ENCODE measurements around the gene OR11A1.
"Not testable (repeated sequence)": the region's sequence is repeated elsewhere in the genome, so short reads cannot be mapped to it uniquely, and the experiment has no call there.

The OR11A1 gene

DNA sequence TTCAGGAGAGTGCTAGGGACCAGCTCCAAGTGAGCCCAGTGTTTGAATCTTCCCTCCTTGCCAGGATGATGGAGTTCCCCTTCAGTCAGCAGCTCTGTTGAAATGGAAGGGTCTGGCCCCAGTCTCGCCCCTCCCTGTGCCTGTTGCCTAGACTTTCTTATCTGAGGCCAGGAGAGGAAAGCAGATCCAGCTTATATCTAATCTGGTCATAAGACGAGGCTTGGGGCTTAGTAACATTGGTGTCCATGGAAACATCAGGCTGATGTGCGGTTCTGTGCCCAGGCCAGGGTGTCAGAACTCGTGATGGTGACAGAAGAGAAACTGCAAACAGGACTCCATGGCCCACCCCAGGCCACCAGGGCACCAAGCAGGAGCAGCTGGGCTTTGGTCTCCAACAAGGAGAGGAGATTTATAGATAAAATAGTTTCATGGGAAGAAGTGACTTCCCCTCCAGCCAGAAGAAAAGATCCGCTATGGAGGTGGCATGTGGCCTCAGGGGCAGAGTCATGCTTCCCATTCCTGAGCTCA is 21.1 kb upstream of the OR11A1 start:
- no peak for DNase-seq

GRCh38 chr6:29474996-29475395 is 18.1 kb upstream of the OR11A1 start:
- DNase-seq, result no peak

- DNase-seq, result no peak
Observed at GRCh38 chr6:29466241-29466640, 9.4 kb upstream of the OR11A1 start.

DNA sequence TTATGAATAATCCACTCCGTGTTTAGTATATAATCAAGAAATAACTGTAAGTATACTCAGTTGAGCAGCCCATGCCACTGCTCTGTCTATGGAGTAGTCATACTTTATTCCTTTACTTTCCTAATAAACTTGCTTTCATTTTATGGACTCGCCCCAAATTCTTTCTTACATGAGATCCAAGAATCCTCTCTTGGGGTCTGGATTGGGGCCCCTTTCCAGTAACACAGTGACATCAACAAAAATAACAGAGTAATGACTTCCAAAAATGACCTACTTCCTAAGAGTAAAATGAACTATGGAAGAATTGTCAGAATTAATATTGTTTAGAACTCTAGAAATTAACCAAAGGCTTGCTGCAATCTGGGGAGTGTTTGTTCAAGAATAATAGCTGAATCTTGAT is 8.9 kb upstream of the OR11A1 start:
- DNase-seq, result no peak

GRCh38 chr6:29465279-29465678 is 8.4 kb upstream of the OR11A1 start:
- DNase-seq, result no peak

DNA sequence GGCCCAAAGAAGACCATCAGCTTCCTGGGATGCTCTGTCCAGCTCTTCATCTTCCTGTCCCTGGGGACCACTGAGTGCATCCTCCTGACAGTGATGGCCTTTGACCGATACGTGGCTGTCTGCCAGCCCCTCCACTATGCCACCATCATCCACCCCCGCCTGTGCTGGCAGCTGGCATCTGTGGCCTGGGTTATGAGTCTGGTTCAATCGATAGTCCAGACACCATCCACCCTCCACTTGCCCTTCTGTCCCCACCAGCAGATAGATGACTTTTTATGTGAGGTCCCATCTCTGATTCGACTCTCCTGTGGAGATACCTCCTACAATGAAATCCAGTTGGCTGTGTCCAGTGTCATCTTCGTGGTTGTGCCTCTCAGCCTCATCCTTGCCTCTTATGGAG is 5.2 kb upstream of the OR11A1 start:
- DNase-seq, result no peak

DNA sequence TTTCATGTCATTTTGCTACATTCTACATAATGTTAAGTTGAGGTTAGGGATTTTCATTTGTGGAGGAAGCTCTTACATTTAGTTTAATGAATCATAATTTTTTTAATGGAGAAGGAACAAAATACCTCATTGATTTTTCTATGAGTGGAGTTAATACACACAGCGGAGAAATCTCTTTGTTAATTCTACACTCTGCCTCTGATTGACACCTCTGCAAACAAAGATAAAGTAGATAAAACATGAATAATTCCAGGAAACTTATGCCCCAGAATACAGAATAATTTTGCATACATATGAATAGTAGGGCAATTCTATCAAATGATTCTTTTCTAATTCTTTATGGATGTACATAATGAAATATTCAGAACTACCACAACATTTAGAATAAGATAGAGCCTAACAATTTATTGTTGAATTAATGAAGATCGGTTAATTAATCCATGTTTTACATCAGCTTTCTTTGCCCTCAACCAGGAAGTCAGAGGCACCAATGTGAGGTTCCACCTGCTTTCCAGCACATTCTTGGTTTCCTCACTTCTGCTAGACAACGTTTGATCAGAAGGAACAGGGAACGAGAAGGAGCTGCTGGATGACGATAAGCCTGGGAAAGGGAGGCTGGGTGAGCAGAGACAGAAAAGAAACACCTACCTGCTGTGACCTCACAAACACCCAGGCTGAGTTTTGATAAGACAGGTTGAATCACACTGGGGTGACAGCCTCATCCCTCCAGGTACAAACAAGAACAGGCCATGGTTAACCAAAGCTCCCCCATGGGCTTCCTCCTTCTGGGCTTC is 4.3 kb upstream of the OR11A1 start:
- DNase-seq, result no peak

DNA sequence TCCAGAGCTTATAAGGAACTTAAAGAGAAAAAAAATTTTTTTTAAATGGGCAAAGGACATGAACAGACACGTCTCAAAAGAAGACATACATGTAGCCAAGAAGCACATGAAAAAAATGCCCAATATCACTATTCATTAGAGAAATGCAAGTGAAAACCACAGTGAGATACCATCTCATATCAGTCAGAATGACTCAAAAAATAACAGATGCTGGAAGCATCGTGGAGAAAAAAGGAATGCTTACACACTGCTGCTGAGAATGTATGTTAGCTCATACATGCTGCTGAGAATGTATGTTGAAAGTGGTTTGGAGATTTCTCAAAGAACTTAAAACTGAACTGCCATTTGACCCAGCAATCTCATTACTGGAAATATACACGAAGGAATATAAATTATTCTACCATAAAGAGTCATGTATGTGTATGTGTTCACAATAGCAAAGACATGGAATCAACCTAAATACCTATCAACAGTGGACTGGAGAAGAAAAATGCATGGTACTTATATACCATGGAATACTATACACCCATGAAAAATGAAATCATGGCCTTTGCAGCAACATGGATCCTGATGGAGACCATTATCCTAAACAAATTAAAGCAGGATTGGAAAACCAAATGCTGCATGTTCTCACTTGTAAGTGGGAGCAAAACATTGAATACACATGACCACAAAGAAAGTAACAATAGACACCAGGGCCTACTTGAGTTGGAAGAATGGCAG is 5.2 kb downstream of the OR11A1 start:
- no peak for DNase-seq

DNA sequence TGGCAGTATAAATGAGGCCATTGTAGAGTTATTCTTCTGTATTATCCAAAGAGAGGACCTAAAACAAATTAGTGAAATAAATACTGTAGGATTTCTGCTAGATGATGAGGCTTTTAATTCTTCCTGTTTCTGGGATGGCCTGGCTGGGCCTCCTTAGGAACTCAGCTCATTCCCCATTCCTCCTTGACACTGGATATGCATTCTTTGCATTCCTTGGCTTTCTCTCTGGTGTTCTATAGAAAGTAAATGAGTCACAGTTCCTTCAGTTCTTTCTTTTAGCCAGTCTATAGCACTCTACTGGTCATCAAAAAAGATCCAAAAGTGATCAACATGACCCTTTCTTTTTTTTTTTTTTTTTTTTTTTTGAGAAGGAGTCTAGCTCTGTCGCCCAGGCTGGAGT is 9.2 kb downstream of the OR11A1 start:
- DNase-seq, result no peak

DNA sequence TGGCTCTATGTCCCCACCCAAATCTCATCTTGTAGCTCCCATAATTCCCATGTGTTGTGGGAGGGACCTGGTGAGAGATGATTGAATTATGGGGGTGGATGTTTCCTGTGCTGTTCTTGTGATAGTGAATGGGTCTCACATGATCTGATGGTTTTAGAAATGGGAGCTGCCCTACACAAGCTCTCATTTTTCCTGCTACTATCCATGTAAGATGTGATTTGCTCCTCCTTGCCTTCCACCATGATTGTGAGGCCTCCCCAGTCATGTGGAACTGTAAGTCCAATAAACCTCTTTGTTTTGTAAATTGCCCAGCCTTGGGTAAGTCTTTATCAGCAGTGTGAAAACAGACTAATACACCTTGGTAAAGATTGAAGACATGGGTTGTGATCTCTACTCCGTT is 12.8 kb downstream of the OR11A1 start:
- DNase-seq, result not testable (repeated sequence)

DNA sequence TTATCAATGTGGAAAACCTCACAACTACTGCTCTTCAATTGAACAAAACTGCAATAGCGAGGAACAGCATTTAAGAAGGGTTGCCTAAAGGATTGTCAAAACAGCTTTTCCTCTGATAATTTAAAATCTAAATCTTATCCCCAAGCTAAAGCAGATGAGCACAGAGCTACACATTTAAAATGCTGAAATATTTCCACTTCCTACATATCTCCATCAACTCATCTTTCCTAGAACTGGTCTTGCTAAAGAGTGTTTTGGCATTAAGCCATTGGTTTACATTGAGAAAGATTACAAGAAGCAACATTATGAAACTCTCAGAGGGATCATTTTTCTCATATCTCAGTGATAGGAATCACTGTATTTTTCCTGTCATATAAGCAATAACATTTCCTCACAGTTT is 14.2 kb downstream of the OR11A1 start:
- DNase-seq, result no peak

DNA sequence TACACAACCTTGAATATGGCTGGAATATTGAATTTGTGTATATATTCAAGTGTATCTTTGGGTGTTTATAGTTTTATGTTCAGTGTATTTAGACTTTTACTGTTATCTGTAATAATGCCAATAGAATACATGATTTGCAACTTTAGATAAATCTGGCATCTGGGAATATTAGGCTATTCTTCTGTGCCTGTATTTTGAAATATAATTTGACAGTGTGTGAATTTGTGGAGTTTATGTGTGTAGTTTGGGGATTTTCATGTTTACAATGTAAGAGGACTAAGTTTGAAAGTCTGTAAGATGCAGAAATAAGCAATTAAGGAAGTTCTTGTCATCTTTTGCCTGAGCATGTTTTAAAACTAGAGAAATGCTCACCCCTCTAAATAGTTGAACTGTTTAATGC is 17.9 kb downstream of the OR11A1 start, which contains the start of gene OR10C1:
Gene OR10C1, plus strand, starts transcription at position 301 of the 400 bp plus-strand sequence. CDS start 710 bp downstream, outside the sequence.
- no peak for DNase-seq

DNA sequence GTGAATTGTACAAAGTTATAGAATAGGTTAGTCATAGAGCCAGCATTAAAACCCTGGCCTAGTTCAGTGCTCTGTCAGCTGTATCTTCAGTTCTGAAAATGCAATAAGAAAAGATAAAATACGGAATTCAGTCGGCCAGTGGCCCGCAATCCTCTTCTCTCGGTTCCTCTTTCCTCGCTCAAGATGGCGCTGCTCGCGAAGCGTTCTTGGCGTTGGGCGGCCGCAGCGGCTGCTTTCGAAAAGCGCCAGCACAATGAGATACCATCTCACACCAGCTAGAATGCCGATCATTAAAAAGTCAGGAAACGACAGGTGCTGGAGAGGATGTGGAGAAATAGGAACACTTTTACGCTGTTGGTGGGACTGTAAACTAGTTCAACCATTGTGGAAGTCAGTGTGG is 20.1 kb downstream of the OR11A1 start:
- DNase-seq, result not testable (repeated sequence)

- DNase-seq, result no peak
Observed at GRCh38 chr6:29426654-29427053, 30.2 kb downstream of the OR11A1 start.

GRCh38 chr6:29425075-29425474 is 31.8 kb downstream of the OR11A1 start:
- no peak for DNase-seq

DNA sequence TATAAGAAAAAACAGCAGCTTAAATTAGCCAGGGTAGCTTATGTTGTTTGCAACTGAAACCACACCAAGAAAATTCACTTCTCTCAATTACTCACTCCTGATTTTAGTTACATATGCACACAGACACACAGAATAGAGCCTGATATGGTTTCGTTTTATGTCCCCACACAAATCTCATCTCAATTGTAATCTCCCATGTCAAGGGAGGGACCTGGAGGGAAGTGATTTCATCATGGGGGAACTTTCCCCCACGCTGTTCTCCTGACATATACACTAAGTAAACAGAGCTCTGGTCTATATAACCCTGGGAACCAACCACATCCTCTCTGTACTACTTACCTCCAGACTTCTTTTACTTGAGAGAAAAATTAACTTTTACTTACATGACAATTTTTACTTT is 32.3 kb downstream of the OR11A1 start:
- DNase-seq, result no peak

- no peak for DNase-seq
Observed at GRCh38 chr6:29424168-29424567, 32.7 kb downstream of the OR11A1 start.

DNA sequence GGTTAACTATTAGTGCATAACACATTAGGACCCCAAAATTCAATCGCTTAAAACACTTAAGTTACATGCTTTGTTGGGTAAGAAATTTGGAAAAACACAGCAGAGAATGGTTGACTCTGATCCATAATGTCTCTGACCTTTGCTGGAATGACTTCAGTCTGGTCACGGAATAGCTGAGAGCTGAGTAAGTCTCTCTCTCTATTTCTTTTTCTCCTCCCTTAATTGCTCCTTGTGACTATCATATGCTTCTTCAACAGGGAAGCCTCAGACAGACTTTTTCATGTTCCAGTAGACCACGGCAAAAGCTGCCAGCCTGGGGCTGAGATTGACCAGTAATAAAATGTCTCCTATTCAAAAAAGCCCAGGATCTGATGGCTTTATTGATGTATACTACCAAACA is 37.4 kb downstream of the OR11A1 start:
- DNase-seq, result no peak

DNA sequence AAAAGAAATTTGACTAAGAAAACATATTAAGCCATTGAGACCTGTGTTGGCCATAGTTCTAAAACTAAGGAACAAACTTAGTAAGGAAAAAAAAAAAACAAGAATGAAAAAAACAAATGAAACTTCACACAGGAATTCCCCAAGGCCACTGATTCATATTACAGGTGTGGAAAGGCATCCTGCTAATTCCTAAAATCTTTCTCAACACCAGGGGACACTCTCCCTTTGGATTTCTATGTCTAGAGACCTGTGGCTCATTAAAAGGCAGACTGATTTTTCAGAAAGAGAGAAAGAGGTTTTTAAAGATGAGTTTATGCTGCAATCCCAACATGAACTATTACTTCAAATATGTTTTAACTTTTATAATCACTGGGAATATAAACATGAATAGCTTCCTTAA is 42.3 kb downstream of the OR11A1 start, which contains the start of gene OR12D1:
Gene OR12D1, plus strand, starts transcription at position 341 of the 400 bp plus-strand sequence.
- DNase-seq, result no peak

- DNase-seq, result no peak
Observed at GRCh38 chr6:29403801-29404200, 53.1 kb downstream of the OR11A1 start.

DNA sequence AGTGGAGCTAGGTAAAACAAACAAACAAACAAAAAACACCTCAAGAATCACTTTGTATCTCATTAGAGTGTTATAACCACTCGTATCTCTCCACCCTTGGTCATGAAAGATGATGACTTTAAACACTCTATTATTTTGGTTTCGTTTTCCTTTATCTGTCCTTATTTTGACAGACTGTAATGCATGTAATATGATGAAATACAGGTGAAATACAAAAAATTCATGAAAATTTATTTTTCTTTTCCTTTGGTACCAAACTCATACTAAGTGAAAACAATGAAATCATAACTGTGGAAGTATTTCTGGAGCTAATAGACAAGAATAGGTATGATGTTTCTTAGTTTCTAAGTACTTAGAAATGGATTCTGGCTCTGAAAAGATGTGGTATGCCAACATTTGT is 57.3 kb downstream of the OR11A1 start:
- no peak for DNase-seq

DNA sequence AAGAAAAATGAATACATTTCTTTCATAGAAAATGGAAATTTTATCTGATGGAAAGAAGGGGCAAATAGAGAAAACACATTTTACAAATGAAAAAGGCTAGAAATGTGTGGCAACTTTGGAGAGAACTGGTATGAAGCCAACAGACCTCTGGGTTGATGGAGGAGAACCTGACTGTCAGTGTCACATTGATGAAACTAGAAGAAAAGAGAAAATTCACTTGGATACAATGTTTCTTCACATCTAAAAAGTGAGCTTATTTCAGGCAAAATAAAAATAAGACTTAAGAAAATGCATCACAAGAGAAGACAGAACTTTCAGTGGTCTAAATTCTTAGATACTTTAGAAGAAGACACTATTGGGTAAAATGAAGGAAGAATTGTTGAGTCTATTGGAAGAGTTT is 61.5 kb downstream of the OR11A1 start, which contains the start of gene OR12D2:
Gene OR12D2, plus strand, starts transcription at position 301 of the 400 bp plus-strand sequence. CDS start 1,069 bp downstream, outside the sequence.
- no peak for DNase-seq

DNA sequence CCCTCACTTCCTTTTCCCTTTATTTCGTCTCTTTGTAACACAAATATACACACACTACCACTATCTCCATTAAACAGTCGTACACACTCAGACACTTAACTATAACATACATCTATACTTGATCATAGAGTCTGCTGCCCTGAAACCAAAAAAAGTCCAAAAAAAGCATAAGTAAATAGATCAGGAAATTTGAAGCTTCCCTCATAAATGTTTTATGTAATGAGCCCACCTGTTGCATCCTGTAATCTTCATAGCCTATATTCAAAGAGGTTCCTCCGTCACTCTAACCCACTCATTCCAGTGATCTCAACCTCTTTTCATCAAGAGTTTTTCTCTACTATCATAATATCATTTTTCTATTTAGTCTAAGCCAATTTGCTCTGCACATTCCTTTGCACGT is 68.3 kb downstream of the OR11A1 start:
- DNase-seq, result no peak

GRCh38 chr6:29376003-29376402 is 80.9 kb downstream of the OR11A1 start:
- DNase-seq, result peak; percentile 8
